ENCODE measurements around the gene ZBTB12.

- TF ChIP-seq ZBTB8A (tag by site-specific recombination; IDR thresholded peaks at IDR 0.05): no peak
- no peak for TF ChIP-seq ZNF341 (tag by site-specific recombination; IDR thresholded peaks at IDR 0.05; ENCODE audit: low read depth)
- no peak for TF ChIP-seq CTCF (tag by site-specific recombination; IDR thresholded peaks at IDR 0.05)
- no peak for TF ChIP-seq ZNF18 (tag by site-specific recombination; IDR thresholded peaks at IDR 0.05)
Observed at GRCh38 chr6:31948753-31949413, 47.0 kb upstream of the ZBTB12 start.
